ENCODE data around the gene RXFP1.

The RXFP1 gene

DNA sequence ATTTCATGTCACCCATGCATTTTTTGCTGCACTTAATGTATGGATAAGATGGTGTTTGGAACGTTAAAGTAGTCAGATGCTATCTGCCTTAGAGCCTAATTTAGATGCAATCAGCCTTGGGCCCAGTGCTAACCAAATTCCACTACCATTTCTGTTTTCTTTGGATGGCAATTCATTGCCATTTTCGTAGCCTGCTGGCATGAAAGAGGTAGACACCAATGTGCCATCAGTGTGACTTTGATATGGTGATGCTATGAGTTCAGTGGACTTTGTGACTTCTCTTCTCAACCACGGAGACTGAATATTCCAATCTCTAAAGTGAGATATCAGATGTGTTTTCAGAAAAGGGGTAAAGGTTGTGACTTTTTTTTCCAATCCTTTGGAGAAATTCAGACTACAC is 152.0 kb downstream of the RXFP1 start:
- TF ChIP-seq ZFX (IDR thresholded peaks at IDR 0.05), result no peak
- TF ChIP-seq, protein P1, sequence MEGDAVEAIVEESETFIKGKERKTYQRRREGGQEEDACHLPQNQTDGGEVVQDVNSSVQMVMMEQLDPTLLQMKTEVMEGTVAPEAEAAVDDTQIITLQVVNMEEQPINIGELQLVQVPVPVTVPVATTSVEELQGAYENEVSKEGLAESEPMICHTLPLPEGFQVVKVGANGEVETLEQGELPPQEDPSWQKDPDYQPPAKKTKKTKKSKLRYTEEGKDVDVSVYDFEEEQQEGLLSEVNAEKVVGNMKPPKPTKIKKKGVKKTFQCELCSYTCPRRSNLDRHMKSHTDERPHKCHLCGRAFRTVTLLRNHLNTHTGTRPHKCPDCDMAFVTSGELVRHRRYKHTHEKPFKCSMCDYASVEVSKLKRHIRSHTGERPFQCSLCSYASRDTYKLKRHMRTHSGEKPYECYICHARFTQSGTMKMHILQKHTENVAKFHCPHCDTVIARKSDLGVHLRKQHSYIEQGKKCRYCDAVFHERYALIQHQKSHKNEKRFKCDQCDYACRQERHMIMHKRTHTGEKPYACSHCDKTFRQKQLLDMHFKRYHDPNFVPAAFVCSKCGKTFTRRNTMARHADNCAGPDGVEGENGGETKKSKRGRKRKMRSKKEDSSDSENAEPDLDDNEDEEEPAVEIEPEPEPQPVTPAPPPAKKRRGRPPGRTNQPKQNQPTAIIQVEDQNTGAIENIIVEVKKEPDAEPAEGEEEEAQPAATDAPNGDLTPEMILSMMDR (conservative IDR thresholded peaks at IDR 0.05), result no peak
- H3K27ac ChIP-seq, result no peak overlapping the region

DNA sequence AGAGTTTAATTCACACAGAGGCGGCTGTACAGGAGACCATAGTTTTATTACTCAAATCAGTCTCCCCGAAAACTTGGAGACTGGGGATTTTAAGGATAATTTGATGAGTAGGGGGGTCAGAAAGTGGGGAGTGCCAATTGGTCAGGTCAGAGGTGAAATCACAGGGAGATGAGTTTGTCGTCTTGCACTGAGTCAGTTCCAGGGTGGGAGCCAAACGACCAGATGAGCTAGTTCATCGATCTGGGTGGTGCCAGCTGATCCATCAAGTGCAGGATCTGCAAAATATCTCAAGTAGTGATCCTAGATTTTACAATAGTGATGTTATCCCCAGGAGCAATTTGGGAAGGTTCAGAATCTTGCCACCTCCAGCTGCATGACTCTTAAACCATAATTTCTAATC is 154.4 kb downstream of the RXFP1 start:
- H3K27ac ChIP-seq, result no peak overlapping the region
- TF ChIP-seq, protein P1 (conservative IDR thresholded peaks at IDR 0.05), result no peak
- no peak for TF ChIP-seq ZFX (IDR thresholded peaks at IDR 0.05)

DNA sequence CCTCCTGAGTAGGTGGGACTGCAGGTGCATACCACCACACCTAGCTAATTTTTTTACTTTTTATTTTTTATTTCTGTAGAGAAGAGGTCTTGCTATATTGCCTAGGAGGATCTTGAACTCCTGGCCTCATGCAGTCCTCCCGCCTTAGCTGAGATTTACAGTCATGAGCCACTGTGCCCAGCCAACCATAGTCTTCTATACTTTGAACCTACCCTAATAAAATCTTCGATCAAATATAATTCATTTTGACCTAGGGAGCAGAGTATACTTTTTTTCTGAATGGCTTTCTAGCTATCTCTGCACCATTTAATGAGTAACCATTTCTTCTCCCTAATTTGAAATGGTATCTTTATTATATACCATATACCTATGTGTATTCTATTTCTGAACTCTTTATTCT is 157.1 kb downstream of the RXFP1 start:
- no peak overlapping the region for H3K27ac ChIP-seq
- TF ChIP-seq, protein P1 (conservative IDR thresholded peaks at IDR 0.05), result no peak
- no peak for TF ChIP-seq ZFX (IDR thresholded peaks at IDR 0.05)

DNA sequence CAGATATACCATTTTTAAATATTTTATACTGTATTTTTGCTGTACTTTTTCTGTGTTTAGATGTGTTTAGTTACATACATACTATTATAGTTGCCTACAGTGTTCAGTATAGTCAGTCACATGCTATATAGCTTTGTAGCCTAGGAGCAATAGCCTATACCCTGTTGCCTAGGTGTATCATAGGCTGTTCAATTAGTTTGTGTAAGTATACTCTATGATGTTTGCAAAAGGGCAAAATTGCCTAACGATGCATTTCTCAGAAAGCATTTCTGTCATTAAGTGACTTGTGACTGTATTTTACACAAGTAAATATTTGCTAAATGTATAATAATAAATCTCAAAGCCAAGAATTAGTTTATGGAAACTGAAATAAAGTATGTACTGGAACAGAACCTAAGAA is 159.9 kb downstream of the RXFP1 start:
- H3K27ac ChIP-seq, result no peak overlapping the region
- TF ChIP-seq, protein P1 (conservative IDR thresholded peaks at IDR 0.05), result no peak
- TF ChIP-seq ZFX (IDR thresholded peaks at IDR 0.05), result no peak

DNA sequence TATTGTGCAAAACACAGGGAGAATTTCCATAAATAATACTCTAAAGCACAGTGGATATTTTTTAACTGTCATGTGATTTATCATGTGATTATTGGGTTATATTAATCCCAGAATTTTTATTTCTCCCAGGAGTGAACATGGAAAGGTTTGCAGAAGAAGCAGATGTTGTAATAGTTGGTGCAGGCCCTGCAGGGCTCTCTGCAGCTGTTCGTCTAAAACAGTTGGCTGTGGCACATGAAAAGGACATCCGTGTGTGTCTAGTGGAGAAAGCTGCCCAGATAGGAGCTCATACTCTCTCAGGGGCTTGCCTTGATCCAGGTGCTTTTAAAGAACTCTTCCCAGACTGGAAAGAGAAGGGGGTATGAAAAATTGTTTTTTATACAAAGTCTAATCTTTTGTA is 160.4 kb downstream of the RXFP1 start:
- no peak overlapping the region for H3K27ac ChIP-seq
- TF ChIP-seq, protein P1 (conservative IDR thresholded peaks at IDR 0.05), result no peak
- TF ChIP-seq ZFX (IDR thresholded peaks at IDR 0.05), result no peak

DNA sequence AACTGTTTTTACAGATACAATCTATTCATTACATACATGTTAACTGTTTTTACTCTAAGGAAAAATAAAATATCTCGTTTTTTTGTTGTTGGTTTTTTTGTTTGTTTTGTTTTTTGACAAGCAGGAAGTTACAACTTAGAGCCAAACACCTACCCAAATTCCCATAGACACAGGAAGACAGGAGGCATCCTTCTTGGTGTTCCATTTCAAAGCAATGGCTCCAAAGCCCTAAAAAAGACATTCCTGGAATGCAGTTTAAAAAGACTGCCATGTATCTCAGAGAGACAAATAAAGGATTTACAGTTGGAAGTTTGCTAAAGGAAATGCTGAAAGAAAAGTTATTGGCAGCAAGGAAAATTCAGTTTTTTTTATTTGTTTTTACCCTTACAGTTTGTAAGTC is 167.1 kb downstream of the RXFP1 start:
- H3K27ac ChIP-seq, result no peak overlapping the region
- TF ChIP-seq, protein P1 (conservative IDR thresholded peaks at IDR 0.05), result no peak

Measured in C4-2B (cell line).